BLaER1 treated with 17β-estradiol and CSF1 and Interleukin-3, amounts not matched to agents 10 nM and 100 nM (cell line): ENCODE data around the gene RBFOX1.

Experiments used
- H3K27ac ChIP-seq, 11 experiments: shearing (Covaris generic); formaldehyde crosslinking; 2 replicates each; pipeline ENCODE4 v1.8.1; 2022
- H3K27me3 ChIP-seq, 11 experiments: shearing (Covaris generic); formaldehyde crosslinking; 2 replicates each; pipeline ENCODE4 v1.8.1; 2022
- H3K36me3 ChIP-seq, 11 experiments: shearing (Covaris generic); formaldehyde crosslinking; 2 replicates each; pipeline ENCODE4 v1.8.1; 2022
- H3K4me1 ChIP-seq, 10 experiments: shearing (Covaris generic); formaldehyde crosslinking; 2 replicates each; pipeline ENCODE4 v1.8.1; 2022
- H3K4me2 ChIP-seq, 11 experiments: shearing (Covaris generic); formaldehyde crosslinking; 2 replicates each; pipeline ENCODE4 v1.8.1; 2022
- H3K4me3 ChIP-seq, 10 experiments: shearing (Covaris generic); formaldehyde crosslinking; 2 replicates each; pipeline ENCODE4 v1.8.1; 2022
- H3K9ac ChIP-seq, 11 experiments: shearing (Covaris generic); formaldehyde crosslinking; 2 replicates each; pipeline ENCODE4 v1.8.1; 2022
- H3K9me3 ChIP-seq, 11 experiments: shearing (Covaris generic); formaldehyde crosslinking; replicated peaks in 1 of 11; 2 replicates each; pipeline ENCODE4 v1.8.1; 2022
- H4K20me1 ChIP-seq, 11 experiments: shearing (Covaris generic); formaldehyde crosslinking; 2 replicates each; pipeline ENCODE4 v1.8.1; 2022
- Cebpa-rat ChIP-seq, 11 experiments: shearing (Covaris generic); IDR thresholded peaks; 2 replicates each; pipeline ENCODE4 v1.8.1; 2022

The RBFOX1 gene

GRCh38 chr16:7378024-7378695, 45.5 kb downstream of the RBFOX1 start:
- Histone ChIP-seq H3K9ac (no peak overlapping the region), H3K4me2 (no peak overlapping the region), H3K4me1 (no peaks in the 10 kb centered on the region), H3K27ac (no peak overlapping the region), H3K27me3 (no peaks in the 10 kb centered on the region), H3K4me3 (no peak overlapping the region), H3K36me3 (no peaks in the 10 kb centered on the region), H4K20me1 (no peaks in the 10 kb centered on the region), H3K9me3 (no peaks in the 10 kb centered on the region)
- no peak for TF ChIP-seq Cebpa-rat (IDR thresholded peaks at IDR 0.05)

GRCh38 chr16:7380441-7380840, 47.8 kb downstream of the RBFOX1 start:
- Histone ChIP-seq H3K36me3 (no peaks in the 10 kb centered on the region), H3K27ac (no peak overlapping the region), H3K9me3 (no peaks in the 10 kb centered on the region), H3K4me1 (no peaks in the 10 kb centered on the region), H3K4me2 (no peak overlapping the region), H3K27me3 (no peaks in the 10 kb centered on the region), H4K20me1 (no peaks in the 10 kb centered on the region), H3K4me3 (no peak overlapping the region), H3K9ac (no peak overlapping the region)
- TF ChIP-seq Cebpa-rat (IDR thresholded peaks at IDR 0.05), result no peak

GRCh38 chr16:7380911-7381310, 48.3 kb downstream of the RBFOX1 start:
- Histone ChIP-seq H3K9ac (no peak overlapping the region), H3K4me1 (no peaks in the 10 kb centered on the region), H3K9me3 (no peaks in the 10 kb centered on the region), H3K4me2 (no peak overlapping the region), H3K4me3 (no peak overlapping the region), H3K27ac (no peak overlapping the region), H3K27me3 (no peaks in the 10 kb centered on the region), H4K20me1 (no peaks in the 10 kb centered on the region), H3K36me3 (no peaks in the 10 kb centered on the region)
- TF ChIP-seq Cebpa-rat (IDR thresholded peaks at IDR 0.05), result no peak

GRCh38 chr16:7381671-7382070, 49.0 kb downstream of the RBFOX1 start:
- Histone ChIP-seq H3K9ac (no peak overlapping the region), H3K4me3 (no peak overlapping the region), H3K27me3 (no peaks in the 10 kb centered on the region), H4K20me1 (no peaks in the 10 kb centered on the region), H3K27ac (no peak overlapping the region), H3K4me1 (no peaks in the 10 kb centered on the region), H3K9me3 (no peaks in the 10 kb centered on the region), H3K36me3 (no peaks in the 10 kb centered on the region), H3K4me2 (no peak overlapping the region)
- TF ChIP-seq Cebpa-rat (IDR thresholded peaks at IDR 0.05), result no peak

GRCh38 chr16:7382521-7382920, 49.9 kb downstream of the RBFOX1 start:
- Histone ChIP-seq H3K4me2 (no peak overlapping the region), H3K27me3 (no peaks in the 10 kb centered on the region)
- TF ChIP-seq Cebpa-rat (IDR thresholded peaks at IDR 0.05), result no peak

GRCh38 chr16:7390974-7391373, 58.3 kb downstream of the RBFOX1 start:
- Histone ChIP-seq H3K4me2 (no peak overlapping the region), H3K27me3 (no peaks in the 10 kb centered on the region), H3K9ac (no peak overlapping the region), H4K20me1 (no peaks in the 10 kb centered on the region; a peak in 1 of 22 replicates), H3K4me3 (no peak overlapping the region), H3K9me3 (peaks cover 4 to 18% (median 11%) of the 10 kb centered on the region in 11 experiments; a peak in 19 of 22 replicates), H3K36me3 (no peaks in the 10 kb centered on the region), H3K27ac (no peak overlapping the region), H3K4me1 (no peaks in the 10 kb centered on the region)
- no peak for TF ChIP-seq Cebpa-rat (IDR thresholded peaks at IDR 0.05)

More at GRCh38 chr16:7382521-7382920, 49.9 kb downstream of the RBFOX1 start:
- no peak overlapping the region for H3K4me3 ChIP-seq
- no peak overlapping the region for H3K9ac ChIP-seq
- no peaks in the 10 kb centered on the region for H4K20me1 ChIP-seq
- no peaks in the 10 kb centered on the region for H3K36me3 ChIP-seq
- no peaks in the 10 kb centered on the region for H3K9me3 ChIP-seq
- H3K27ac ChIP-seq, result no peak overlapping the region
- H3K4me1 ChIP-seq, result no peaks in the 10 kb centered on the region

- Histone ChIP-seq H4K20me1 (no peaks in the 10 kb centered on the region; a peak in 1 of 22 replicates), H3K4me3 (no peak overlapping the region), H3K9me3 (peaks cover 4 to 18% (median 11%) of the 10 kb centered on the region in 11 experiments; a peak in 19 of 22 replicates), H3K27me3 (no peaks in the 10 kb centered on the region), H3K4me1 (no peaks in the 10 kb centered on the region), H3K36me3 (no peaks in the 10 kb centered on the region), H3K9ac (no peak overlapping the region), H3K27ac (no peak overlapping the region), H3K4me2 (no peak overlapping the region)
- TF ChIP-seq Cebpa-rat (IDR thresholded peaks at IDR 0.05), result no peak
Observed at GRCh38 chr16:7391694-7392093, 59.0 kb downstream of the RBFOX1 start.

GRCh38 chr16:7392206-7392605, 59.6 kb downstream of the RBFOX1 start:
- Histone ChIP-seq H3K4me3 (no peak overlapping the region), H3K4me2 (no peak overlapping the region), H3K36me3 (no peaks in the 10 kb centered on the region), H3K27me3 (no peaks in the 10 kb centered on the region), H3K9ac (no peak overlapping the region), H4K20me1 (no peaks in the 10 kb centered on the region; a peak in 1 of 22 replicates), H3K9me3 (peaks cover 4 to 18% (median 11%) of the 10 kb centered on the region in 11 experiments; a peak in 19 of 22 replicates), H3K27ac (no peak overlapping the region), H3K4me1 (no peaks in the 10 kb centered on the region)
- no peak for TF ChIP-seq Cebpa-rat (IDR thresholded peaks at IDR 0.05)

DNA sequence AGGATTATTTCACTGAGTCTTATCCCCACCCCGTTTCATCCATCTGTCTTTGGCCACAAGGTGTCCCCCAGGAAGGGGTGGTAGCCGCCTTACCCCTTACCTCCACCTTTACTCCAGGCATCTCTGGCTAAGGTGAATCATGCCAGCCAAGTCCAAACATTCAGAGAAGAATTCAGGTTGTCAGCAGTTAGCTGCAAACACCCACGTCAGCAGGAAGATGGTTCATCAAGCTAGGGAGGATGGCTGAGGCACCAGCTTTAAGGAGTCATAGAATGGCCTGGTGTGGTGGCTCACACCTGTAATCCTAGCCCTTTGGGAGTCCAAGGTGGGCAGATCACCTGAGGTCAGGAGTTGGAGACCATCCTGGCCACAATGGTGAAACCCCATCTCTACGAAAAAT, 61.0 kb downstream of the RBFOX1 start:
- Histone ChIP-seq H3K4me2 (no peak overlapping the region), H3K9ac (no peak overlapping the region), H3K27me3 (no peaks in the 10 kb centered on the region), H3K4me1 (no peaks in the 10 kb centered on the region), H3K9me3 (peaks cover 4 to 18% (median 11%) of the 10 kb centered on the region in 11 experiments; a peak in 19 of 22 replicates), H3K4me3 (no peak overlapping the region), H3K36me3 (no peaks in the 10 kb centered on the region), H3K27ac (no peak overlapping the region), H4K20me1 (no peaks in the 10 kb centered on the region; a peak in 1 of 22 replicates)
- TF ChIP-seq Cebpa-rat (IDR thresholded peaks at IDR 0.05), result no peak

DNA sequence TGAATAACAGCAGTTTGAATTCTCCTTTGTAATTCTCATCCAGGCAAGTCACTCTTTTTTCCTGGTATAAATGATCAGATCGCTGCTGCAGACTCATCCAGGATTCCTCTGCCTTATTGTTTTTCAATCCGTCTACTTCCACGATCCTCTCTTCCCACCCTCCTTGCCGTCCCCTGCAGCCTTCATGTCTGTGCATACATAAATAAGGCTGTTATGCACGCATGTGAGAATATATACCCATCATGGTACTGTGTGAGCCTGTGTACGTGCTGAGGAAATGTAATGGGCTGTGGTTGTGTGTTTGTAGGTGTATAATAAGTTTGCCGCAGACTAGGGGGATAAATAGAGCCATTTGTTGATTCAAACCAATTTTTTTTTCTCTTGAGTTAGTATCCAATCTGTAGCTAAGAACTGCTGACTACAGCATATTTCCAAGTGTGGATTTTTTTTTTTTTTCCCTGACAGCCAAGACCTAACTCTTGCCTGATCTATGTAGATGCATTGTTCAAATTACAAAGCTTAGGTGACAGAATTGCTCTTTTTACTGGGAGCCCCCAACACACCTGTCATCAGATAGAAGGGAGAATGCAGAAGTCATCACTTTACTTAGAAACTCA, 62.2 kb downstream of the RBFOX1 start:
- no peak overlapping the region for H3K9ac ChIP-seq
- no peaks in the 10 kb centered on the region for H3K27me3 ChIP-seq
- TF ChIP-seq Cebpa-rat (IDR thresholded peaks at IDR 0.05), result no peak
- no peaks in the 10 kb centered on the region for H3K36me3 ChIP-seq
- H3K4me1 ChIP-seq, result no peaks in the 10 kb centered on the region
- H3K4me3 ChIP-seq, result no peak overlapping the region
- no peak overlapping the region for H3K4me2 ChIP-seq
- no peak overlapping the region for H3K27ac ChIP-seq
- no peaks in the 10 kb centered on the region; a peak in 1 of 22 replicates for H4K20me1 ChIP-seq
- peaks cover 3 to 10% (median 5%) of the 10 kb centered on the region in 11 experiments; a peak in 19 of 22 replicates for H3K9me3 ChIP-seq
